HG02981 (cell line): ENCODE measurements around the gene NIPAL3.
"Not testable (repeated sequence)": the region's sequence is repeated elsewhere in the genome, so short reads cannot be mapped to it uniquely, and the experiment has no call there.

ENCODE experiments used
- ATAC-seq: cut with Tn5 transposase; IDR thresholded peaks from one replicate; pipeline ENCODE4 v1.9.1; 2021; ENCODE audit warnings: mild to moderate bottlenecking, moderate library complexity; ENCODE audit not compliant: unreplicated experiment

Gene NIPAL3

DNA sequence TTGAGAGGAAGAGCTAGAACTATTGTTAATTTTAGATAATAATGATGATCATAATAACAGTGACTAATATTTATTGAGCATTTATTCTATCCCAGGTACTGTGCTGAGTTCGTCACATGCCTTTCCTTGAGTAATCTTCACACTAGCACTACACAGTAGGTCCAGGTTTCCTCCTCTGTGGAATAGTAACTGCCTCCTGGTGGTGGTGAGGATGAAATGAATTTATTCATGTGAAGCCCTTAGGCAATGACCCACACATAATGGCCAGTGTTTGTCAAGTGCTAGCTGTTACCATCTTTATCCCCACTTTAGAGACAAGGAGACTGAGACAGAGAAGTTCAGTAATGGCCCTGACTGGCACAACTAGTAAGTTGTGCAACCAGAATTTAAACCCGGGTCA, 5.9 kb downstream of the NIPAL3 start:
- ATAC-seq: no peak

DNA sequence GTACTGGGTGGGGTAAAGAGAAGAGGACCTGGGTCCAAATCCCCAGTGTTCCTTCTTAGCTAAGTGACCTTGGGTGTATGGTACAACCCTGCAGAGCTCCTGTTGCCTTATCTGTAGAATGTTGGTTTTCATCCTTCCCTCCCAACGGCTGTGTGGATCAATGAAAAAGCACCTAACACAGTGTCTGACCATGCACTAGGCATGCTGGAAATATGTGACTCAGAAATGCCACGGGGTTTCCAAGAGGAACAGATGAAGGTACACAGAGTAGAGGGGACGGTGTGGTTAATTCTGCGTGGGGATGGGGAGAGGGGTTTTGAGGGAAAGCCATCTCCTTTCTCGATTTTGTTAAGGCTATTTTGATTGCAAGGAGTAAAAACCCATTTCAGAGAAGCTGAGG, 8.6 kb downstream of the NIPAL3 start:
- no peak for ATAC-seq

DNA sequence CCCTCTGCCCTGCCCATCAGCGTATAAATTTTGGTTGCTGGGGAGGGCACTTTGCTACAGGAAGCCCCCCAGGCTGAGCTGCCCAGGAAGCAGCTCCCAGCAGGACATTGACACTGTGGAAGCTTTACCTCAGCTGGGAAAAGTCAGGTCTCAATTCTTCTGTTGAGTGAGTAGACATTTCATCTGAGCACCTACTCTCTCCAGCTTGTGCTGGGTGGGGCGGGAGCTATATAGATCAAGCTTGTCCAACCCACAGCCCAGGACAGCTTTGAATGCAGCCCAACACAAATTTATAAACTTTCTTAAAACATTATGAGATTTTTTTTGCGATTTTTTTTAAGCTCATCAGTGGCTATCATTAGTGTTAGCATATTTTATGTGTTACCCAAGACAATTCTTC, 9.4 kb downstream of the NIPAL3 start:
- ATAC-seq: no peak

DNA sequence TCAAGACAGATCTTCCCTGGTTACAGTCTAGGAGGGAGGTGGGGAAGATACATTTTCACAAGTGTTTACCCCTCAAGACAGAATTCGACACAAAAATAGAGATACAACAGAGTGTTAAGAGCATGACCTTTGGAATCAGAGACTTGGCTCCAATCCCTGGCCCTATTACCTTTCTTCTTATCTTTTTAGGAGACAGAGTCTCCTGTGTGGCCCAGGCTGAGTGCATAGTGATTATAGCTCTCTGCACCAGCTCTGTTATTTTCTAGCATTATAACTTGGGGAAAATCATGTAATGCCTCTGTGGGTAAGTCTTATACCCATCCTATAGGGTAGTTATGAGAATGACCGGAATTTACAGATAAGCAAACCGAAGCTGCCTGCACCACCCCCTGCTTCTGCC, 9.8 kb downstream of the NIPAL3 start:
- no peak for ATAC-seq

DNA sequence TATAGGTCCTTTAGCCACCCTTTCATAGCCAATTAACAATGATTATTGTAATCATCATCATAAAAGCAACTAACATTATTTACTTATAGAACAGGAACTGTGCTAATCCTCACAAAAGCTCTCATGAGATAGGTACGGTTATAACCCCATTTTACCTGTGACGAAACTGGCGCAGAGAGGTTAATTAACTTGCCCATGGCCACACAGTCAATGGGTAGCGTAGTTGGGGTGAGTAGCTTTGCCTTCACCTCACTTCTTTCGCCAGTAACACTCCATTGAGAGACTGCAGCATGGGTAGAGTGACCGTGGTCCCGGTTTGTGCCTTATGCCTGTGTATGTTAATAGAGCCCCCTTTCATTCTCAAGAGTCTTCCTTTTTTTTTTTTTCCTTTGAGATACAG, 10.3 kb downstream of the NIPAL3 start:
- no peak for ATAC-seq

DNA sequence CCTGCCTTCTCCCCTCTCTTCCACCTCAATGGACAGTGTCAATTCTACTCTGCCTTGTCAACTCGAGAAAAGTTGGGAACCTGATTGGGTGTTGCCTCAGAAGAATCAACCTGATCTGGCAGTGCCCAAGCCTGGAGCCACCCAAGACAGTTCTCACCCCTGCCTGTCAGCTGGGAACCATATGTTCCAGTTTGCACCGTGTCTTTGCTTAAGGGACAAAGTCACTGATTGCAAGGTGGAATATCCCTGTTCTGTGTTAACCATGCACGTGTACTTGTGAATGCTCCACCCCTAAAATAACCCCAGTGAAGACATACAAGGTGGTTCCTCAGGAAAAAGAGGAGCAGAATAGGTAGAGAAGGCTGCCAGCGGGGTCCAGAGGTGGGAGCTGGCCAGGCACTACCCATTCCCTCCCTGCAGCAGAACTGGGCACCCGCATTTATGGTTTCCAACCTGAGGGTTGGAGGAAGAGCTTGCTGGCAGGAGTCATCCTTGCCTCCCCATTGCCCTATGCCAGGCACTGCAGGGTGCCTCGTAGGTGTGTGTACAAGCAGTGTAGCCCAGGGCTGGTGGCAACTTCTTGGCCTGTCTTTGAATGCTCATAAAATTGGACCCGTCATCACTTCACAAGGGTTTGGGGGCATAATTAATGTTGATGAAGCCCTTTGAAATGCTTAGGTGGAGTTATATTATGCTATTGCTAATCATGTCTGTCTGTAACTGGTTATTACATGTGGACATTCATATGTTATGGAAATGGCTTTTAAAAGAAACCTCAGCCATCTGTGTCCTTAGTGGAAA, 11.3 kb downstream of the NIPAL3 start:
- no peak for ATAC-seq

DNA sequence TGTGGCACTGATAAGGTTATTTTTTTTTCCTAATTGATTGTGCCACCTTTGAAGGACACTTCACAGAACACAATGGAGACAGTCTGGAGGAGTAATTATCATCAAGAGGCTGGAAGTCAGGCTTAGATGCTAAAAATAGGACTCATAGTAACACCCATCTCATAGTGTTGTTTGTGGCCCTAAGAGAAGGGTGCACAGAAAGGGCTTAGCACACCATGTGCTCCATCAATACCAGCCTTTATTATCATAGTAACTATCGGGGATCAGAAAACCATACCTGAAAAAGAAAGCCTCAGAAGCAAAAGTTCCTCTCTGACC, 11.9 kb downstream of the NIPAL3 start:
- no peak for ATAC-seq

DNA sequence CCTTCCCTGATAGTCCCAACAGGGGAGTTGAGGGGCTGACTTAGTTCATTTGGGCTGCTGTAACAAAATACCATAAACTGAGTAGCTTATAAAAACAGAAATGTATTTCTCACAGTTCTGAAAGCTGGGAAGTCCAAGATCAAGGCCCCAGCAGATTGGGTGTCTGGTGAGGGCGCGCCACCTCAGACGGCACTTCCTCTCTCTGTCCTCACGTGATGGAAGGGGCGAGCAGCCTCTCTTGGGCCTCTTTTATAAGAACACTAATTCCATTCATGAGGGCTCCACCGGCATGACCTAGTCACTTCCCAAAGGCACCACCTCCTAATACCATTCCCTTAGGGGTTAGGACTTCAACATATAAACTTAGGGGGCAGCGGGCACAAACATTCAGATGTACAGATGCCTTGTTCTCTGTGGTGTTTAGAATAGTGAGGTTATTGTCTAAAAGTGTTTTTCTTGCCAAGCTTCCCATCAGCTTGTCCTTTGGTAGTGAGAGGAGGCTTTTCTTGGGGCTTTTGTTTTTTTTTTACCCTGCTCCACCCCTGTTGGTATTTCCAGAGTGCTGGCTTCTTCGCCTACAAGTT, 20.3 kb downstream of the NIPAL3 start:
- no peak for ATAC-seq

DNA sequence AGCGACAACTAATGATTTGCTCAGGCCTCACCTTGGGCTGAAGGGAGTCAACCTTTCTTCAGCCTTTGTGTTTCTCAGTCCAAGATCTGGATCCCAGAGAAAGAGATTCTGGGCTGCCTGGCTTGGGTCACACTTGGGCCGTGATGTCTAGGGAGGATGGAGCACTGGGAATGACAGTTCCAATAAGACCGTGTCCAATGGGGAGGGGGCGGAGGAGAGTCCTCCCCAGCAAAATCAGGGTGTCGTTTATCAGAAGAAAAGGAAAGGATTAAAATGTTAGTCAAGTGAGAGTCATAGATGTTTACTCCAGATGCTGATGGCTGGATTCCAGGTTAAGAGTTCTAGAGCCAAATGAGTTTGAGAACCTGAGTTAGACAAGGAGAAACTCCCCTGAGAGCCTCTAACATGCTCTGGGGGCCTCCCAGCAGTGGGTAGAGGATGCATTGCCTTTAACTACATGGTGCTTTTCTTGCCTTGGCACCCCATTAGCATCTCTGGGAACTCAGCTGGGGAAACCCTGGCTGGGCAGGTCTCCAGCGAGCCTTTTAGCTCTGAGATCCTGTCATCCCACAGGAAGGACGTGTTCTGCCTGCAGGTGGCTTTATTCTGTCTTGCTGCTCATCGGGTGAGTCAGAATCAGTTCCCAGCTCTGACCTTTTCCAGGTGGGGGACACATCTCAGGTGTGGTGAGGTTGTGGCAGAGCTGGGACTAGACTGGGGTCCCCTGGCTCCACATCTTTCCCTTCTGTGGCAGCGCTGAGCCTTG, 22.2 kb downstream of the NIPAL3 start:
- no peak for ATAC-seq

DNA sequence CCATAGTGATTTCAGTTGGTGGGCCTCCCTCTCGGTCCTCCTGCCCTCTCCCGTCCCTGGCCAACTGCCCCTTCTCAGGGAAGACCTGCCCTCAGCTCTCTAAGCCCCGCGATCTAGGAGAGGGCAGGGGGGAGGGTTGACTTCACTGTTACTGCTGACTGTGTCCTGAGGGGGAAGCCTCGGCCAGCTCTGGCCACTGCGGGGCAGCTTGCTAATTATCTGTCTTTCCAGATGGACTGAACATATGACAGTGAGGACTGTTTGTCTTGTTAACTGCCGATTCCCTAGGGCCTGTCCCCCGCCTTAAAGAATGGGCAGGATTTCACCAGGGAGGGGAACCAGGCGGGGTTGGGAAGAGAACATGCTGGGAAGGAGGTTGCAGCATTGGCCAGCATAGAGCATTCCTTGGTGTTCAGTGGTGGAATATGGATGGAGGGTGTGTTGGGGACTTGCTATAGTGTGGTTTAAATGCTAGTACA, 22.9 kb downstream of the NIPAL3 start:
- ATAC-seq: no peak

- no peak for ATAC-seq
These were observed 24.8 kb downstream of the NIPAL3 start for GRCh38 chr1:24440436-24440835.

DNA sequence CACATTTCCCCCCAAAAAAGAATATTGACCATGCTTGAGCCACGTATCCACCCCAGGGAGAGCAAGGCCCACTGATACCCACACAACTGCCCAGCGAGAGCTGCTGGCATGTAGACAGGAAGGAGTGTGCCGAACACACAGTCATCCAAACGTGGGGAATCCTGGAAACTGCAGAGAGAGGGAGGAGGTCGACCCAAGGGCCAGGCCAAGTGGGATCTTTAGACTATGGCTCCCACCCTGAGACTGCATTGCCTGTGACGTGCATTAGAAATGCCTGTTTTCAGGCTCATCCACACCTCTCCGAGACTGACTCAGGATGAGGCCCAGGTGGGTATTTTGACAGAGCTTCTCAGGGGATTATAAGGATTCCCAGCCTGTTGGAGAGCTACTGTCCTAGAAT, 25.9 kb downstream of the NIPAL3 start:
- ATAC-seq: no peak

DNA sequence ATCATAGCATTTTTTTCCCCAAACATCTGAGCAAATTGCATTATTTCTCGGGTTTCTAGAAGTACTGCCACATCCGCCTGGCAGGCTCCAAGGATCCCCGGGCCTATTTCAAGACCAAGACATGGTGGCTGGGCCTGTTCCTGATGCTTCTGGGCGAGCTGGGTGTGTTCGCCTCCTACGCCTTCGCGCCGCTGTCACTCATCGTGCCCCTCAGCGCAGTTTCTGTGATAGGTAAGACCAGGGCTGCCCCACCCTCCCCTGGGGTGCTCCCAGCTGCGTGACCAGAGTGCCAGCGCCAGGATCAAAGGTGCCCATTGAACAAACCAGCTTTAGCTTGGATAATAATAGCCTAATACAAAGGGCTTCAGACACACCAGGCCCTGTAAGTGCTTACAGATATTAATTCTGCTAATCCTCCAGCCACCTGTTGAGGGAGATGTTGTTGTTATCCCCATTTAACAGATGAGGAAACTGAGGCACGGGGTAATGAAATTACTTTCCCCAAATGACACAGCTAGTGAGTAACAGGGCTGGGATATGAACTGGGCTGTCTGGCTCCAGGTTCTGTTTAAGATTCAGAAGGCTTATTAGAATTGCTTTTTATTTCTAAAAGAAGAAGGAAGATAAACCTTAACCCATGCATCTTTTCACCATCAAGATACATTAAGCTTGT, 26.5 kb downstream of the NIPAL3 start:
- no peak for ATAC-seq

DNA sequence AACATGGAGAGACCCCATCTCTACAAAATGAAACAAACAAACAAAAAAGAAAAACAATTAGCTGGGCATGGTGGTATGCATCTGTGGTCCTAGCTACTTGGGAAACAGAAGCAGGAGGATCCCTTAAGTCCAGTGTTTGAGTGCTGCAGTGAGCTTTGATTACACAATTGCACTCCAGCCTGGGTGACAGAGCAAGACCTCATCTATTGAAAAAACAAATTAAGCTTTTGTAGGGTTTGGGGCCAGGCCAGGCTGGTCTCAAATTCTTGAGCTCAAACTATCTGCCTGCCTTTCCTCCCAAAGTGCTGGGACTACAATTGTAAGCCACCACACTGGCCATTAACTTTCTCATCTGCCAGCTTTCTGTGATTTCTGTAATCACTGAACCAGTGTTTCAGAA, 27.2 kb downstream of the NIPAL3 start:
- ATAC-seq: no peak

DNA sequence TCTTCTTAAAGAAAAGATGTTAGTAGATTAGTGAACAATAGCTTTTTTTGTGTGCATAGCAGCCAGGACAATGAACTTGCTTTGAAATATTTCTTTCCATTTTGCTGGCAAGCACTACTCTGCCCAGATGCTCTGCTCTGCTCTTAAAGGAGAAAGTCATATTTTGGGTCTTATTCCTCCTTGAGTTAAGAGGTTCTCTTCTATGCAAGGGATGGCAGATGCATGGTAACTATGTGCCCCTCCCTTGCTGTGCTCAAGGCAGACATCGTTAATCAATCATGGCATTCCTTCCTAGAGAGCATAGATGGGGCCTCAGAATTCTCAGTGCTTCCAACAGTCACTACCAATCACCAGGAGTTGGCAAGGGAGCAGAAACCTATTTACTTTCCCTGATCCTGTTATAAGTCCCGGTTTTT, 27.6 kb downstream of the NIPAL3 start:
- ATAC-seq: no peak

GRCh38 chr1:24446446-24446845, 30.8 kb downstream of the NIPAL3 start:
- ATAC-seq: not testable (repeated sequence)

GRCh38 chr1:24450316-24450715, 34.7 kb downstream of the NIPAL3 start:
- ATAC-seq: no peak

GRCh38 chr1:24450857-24451397, 35.3 kb downstream of the NIPAL3 start:
- no peak for ATAC-seq

- no peak for ATAC-seq
These were observed 36.1 kb downstream of the NIPAL3 start for GRCh38 chr1:24451746-24452145.

DNA sequence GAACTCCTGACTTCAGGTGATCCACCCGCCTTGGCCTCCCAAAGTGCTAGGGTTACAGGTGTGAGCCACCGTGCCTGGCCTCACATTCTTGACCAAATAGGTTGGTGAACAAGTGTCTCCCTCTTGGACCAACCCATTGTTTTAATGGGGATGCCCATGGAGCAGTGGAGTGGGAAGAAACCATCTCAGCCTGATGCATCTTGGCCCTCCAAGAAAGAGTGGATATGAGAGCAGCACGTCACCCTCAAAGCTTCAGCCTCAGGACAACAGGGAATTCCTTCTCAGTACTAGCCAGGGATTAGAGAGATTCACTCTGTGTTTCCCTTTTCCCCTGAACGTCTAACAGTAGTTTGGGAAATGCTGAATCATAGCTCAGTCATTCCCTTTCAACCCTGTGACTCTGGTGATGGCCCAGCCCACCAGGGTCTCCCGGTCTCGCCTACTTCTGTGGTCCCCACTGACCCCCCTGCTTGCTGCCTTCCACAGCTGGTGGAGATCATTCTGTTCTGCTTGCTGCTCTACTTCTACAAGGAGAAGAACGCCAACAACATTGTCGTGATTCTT, 37.4 kb downstream of the NIPAL3 start:
- ATAC-seq: no peak

- ATAC-seq: no peak
These were observed 39.1 kb downstream of the NIPAL3 start for GRCh38 chr1:24454673-24455072.
